ENCODE measurements around the gene MARF1.
"Not testable (repeated sequence)": the region's sequence is repeated elsewhere in the genome, so short reads cannot be mapped to it uniquely, and the experiment has no call there.

MARF1 gene

DNA sequence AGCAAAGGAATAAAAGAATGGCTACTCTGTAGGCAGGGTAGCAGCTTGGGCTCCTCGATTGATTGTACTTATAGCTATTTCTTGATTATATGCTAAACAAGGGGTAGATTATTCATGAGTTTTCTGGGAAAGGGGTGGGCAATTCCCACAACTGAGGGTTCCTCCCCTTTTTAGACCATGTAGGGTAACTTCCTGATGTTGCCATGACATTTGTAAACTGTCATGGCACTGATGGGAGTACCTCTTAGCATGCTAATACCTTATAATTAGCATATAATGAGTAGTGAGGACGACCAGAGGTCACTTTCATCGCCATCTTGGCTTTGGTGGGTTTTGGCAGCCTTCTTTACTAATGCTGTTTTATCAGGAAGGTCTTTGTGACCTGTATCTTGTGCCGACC is 72.3 kb downstream of the MARF1 start:
- DNase-seq = not testable (repeated sequence)

DNA sequence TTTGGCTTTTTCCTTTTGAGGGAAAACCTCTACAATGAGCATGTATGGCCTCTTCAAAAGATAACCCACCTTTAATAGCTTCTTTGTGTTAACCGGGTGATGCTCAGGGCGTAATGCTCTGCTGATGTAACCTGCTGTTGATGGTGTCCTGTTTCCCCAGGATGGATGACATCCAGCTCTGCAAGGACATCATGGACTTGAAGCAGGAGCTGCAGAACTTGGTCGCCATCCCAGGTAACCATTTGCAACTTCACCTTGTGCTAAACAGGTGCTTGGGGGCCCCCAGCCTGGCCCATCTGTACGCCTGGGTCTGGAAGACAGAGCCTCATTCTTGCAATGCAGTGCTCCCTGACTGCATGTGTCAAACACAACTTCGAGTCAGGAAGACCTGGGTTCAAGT is 75.1 kb downstream of the MARF1 start:
- DNase-seq = no peak

DNA sequence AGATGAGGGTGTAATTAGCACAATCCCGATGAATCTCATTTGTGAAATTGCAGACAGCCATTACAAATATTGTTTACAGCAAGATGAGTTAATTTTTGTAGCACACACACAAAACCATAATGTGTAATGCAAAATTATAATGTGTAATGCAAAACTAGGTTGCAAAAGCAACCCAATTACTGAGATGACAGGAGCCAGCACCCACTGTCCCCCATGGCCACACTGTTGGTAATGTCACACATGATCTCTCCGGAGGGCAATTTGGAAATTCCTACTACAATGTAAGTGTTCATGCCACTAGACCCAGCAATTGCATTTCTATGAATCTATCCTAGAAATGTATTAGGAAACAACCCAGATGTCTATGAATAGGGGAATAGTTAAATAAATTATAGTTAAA is 76.9 kb downstream of the MARF1 start:
- DNase-seq = no peak

DNA sequence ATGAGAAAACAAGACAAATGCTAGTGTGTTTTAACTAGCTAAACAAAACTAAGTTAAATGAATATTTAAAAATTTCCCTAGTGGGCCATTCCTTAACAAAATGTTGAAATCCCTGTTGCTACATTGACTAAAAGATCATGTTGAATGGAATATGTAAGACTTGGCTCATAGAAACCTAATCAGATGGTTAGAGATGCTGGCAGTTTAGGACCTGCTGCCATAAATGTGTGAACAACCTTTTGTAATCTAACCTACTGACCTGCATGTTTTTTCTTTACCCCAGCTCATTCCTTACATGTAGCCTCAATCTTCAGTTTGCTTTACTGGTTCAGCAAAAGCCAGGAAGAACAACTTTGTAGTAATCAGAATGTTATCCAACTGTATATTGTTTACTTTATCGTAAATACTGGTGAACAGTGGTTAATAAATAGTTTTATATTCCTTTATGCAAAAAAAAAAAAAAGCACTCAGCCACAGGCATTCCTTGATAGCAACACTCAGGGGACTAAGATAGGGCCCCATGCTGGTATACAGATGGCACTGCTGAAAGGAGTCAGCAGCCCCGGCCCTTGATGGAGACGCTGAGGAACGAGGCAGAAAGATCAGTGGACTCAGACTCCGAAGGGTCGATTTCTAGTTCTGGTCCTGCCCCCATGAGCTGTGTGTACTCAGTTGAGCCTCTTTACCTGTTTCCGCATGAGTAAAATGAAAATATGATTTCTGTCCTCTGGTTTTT is 78.2 kb downstream of the MARF1 start:
- no peak for DNase-seq

DNA sequence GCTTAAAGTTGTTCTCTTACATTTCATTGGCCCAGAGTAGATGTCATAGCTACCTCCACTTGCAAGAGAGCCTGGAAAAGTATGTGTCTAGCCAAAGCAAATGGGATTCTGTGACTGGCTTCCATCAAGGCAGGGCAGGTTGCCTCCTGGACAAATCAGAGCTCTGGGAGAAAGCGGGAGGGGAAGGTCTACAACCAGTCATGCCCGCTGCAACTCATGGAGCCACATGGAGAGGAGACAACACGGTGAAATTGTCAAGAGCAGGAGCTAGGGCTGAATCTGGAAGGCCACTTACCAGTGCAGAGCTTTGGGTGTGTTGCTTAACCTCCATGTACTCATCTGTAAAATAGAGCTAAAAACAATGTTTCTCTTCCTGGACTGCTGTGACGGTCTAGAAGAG is 83.8 kb downstream of the MARF1 start:
- DNase-seq = no peak

DNA sequence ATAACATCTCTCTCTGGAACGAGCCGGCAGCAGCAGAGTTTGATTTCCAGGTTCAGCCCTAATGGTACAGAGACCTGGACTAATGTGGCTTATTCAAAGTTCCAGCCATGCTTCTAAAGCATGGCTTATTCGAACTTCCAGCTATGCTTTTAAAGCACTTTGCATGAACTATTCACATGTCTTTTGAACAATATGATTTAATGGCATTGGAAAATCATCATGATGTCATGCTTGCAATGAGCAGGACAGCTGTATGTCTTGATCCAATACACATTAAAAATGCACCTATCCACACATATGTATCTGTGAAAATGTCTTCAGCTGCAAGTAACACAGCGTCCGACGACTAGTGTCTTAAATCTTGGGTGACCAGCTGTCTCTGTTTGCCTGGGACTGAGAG is 85.7 kb downstream of the MARF1 start:
- DNase-seq = no peak

DNA sequence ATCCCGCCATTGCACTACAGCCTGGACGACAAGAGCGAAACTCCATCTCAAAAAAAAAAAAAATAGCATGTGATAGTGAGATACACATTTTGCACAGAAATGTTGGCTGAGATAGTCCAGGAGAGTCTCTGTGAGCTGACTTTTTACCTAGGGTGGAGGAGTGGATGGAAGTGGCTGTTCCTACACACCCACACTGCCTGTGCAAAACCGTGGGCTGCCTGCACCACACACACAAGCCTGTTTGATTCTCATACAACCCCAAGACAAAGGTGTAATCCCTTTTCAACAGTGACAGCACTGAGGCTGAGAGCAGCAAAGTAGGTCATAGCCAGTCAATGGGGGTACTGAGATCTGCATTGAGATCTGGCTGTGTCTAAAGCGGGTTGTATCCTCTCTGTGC is 86.8 kb downstream of the MARF1 start:
- no peak for DNase-seq

DNA sequence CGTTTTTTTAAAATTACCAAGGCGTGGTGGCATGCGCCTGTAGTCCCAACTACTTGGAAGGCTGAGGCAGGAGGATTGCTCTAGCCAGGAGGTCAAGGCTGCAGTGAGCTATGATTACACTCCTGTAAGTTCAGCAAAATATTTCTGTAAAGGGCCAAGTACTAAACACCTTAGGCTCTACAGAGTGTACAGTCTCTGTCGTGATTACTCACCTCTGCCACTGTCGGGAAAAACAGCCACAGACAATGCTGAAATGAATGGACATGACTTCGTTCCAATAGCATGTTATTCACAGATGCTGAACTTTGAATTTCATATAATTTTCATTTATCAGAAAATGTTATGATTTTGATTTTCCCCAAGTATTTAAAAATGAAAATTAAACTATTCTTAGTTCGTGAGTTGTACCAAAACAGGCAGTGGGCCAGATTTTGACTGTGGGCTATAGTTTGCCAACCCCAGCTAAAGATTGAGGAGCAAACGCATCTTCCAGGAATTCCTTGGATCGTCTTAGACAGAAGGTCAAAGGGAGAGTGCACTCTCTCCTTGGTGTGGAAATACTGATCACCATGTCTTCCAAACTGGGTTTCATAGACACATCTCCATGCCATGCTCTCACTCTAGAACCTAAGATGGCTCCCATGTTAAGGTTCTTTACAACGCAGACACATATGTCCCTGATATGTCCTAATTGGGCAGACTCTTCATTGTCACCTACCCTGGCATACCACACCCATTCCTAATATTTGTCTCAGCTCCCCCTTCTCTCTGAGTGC is 89.5 kb downstream of the MARF1 start:
- no peak for DNase-seq

DNA sequence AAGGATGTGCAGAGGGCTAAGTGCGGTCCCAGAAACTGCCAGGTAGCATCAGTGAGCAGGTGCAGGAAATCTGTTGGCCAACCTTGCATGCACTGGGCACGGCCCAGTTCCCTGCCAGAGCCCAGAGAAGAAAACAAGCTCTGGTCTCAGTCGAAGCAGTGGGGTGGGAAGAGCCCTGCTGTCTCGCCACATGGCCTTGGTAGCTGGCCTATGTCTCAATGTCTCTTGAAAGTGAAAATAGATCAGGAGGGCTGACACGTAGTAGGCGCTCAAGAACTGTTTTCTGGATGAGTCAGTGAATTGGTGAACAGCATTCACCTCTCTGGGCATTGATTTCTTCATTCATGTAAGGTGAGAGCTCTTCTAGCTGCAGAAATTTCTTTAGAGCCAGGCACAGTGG is 90.4 kb downstream of the MARF1 start:
- no peak for DNase-seq

DNA sequence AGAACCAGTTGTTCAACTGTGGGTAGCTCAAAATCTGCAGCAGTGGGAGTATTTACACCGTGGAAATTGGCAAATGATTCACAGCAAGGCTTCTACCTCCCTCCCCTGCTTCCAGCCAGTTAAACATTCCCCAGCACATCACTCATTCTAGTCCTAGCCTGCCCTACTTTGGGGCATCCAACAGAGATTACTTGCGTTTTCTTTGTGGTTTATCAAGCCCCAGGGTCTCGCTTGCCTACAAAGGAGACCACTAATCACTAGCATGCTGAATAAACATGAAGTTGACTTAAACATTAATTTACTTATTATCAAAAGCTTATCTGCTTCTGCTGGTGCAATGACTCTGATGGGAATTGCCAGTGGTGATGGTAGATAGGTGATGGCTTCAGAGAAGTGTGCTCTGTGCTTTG is 94.5 kb downstream of the MARF1 start:
- DNase-seq = no peak

DNA sequence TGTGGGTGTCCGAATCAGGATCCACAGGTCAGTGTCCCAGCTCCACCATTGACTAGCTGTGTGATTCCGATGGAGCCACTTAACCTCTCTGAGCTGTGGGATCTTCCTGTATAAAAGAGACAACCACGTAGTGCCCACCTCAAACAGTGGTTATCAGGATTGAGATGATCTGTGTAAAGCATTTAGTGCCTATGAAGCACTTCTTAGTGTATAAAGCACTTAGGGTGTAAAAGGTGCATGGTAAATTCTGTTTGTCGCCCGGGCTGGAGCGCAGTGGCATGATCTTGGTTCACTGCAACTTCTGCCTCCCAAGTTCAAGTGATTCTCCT is 95.2 kb downstream of the MARF1 start:
- DNase-seq = no peak

DNA sequence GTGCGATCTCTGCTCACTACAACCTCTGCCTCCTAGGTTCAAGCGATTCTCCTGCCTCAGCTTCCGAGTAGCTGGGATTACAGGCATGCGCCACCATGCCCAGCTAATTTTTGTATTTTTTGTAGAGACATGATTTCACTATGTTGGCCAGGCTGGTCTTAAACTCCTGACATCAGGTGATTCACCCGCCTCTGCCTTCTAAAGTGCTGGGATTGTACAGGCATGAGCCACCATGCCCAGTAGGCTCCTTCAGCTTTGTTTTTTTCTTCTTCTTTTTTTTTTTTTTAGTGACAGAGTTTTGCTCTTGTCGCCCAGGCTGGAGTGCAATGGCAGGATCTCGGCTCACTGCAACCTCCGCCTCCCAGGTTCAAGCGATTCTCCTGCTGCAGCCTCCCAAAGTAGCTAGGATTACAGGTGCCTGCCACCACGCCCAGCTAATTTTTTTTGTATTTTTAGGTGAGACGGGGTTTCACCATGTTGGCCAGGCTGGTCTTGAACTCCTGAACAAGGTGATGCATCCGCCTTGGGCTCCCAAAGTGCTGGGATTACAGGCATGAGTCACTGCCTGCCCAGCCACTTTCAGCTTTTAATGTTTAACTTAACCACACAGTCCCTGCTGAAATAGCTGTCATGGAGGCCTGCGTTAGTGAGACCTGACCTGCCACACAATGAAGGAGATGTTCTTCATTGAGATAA is 95.7 kb downstream of the MARF1 start:
- DNase-seq = not testable (repeated sequence)

DNA sequence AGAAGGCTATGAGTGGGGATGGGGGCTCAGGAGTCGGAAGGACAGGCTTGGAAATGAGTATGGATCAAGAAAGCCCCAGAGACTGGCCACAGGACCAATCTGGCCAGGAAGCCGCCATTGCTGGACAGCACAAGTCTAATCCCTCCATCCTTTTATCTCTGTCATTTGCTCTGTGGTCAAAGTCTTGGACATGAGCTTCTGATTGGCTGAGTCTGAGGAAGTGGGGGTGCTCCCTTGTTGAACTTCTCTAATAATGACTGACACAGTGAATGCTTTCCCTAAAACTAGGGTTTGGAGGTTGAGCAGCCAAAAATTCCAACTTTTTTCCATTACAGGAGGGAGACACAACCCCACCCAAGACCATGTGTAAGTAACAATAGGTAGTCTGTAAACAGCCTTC is 97.4 kb downstream of the MARF1 start:
- DNase-seq = no peak

DNA sequence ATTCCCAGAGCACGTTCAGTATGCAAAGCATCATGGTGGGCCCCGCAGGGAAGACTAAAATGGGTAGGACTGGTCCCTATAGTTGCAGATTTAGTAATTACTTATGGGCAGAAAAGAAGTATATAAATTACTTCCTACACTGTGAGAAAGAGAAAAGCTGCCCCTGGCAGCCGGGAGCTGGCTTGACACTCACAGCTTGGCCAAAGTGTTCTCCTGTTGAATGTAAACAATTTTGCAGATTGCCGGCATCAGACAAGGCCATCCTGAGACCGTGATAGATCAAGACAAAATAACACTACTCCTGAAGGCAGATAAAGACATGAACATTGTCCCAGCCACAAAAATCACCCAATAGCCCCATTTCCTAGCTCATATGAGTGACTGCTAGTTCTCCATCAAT is 98.5 kb downstream of the MARF1 start:
- no peak for DNase-seq

Measured in CD4-positive, alpha-beta T cell treated with Interferon gamma for 1 hour (primary cell).